HCT116 (cell line): ENCODE data around the gene PCDH20.

ENCODE experiments used
- EZH2 ChIP-seq: fragments of 200-600 bp; sonication (generic); IDR thresholded peaks from 2 replicates; pipeline ENCODE4 v1.6.1; 2017; ENCODE audit warnings: antibody characterized with exemption, mixed run types
- POLR2A ChIP-seq: IDR thresholded peaks from 2 replicates; pipeline ENCODE4 v1.7.0; 2011; ENCODE audit warnings: borderline replicate concordance; ENCODE audit not compliant: insufficient read depth, insufficient read length; ENCODE audit errors: extremely low read depth
- POLR2AphosphoS5 ChIP-seq: IDR thresholded peaks from 2 replicates; pipeline ENCODE4 v1.6.1; 2011; ENCODE audit warnings: mild to moderate bottlenecking, low read depth, low read length, moderate library complexity
- TCF7L2 ChIP-seq: IDR thresholded peaks from 2 replicates; pipeline ENCODE4 v1.7.0; 2011; ENCODE audit warnings: borderline replicate concordance, inconsistent platforms; ENCODE audit not compliant: insufficient read depth, insufficient read length; ENCODE audit errors: extremely low read depth
- ZNF274 ChIP-seq: fragments of 200-500 bp; sonication (Bioruptor generic); IDR thresholded peaks from 2 replicates; pipeline ENCODE4 v1.6.1; 2014; ENCODE audit warnings: mild to moderate bottlenecking, low read depth, low read length, inconsistent platforms
- TF ChIP-seq, protein P1 (sequence below): IDR thresholded peaks from 2 replicates; pipeline ENCODE4 v1.6.1; 2011; ENCODE audit warnings: mild to moderate bottlenecking, low read length, moderate library complexity; ENCODE audit not compliant: insufficient replicate concordance; ENCODE audit errors: extremely low read depth
- TF ChIP-seq, protein P2 (sequence below), 3 experiments: fragments of 200-600 bp in 1 of 3; sonication (generic) in 1 of 3; IDR thresholded peaks in 2 of 3; conservative IDR thresholded peaks in 1 of 3; 2 replicates each; pipeline ENCODE4 v1.5.1; 2012 to 2017; ENCODE audit warnings: low read depth in 2 of 3, low read length in 2 of 3, antibody characterized with exemption in 1 of 3, borderline replicate concordance in 1 of 3, control low read depth in 1 of 3, mild to moderate bottlenecking in 1 of 3, mixed read lengths in 1 of 3, mixed run types in 1 of 3, moderate library complexity in 1 of 3; ENCODE audit not compliant: insufficient read depth in 1 of 3

DNA sequence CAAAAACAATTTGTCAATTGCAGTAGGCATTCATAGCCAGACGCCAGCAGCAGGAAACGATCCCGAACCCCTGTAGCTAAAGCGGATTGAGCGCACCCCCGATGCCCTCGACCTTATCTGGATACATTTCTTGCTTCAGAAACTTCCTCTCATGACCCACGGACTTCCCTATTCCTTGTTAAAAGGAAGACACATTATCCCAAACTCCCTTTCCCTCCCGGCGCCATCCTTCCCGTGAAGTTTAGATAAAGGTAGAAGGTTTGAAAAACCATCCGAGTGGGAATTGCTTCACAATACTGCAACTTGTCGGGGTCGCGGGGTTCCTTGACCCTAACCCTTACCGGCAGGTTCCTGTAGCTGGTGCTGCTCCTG is 977 bp downstream of the PCDH20 start:
- TF ChIP-seq POLR2A (no peak), EZH2 (no peak), ZNF274 (no peak), POLR2AphosphoS5 (no peak), TCF7L2 (no peak)
- TF ChIP-seq, protein P1, sequence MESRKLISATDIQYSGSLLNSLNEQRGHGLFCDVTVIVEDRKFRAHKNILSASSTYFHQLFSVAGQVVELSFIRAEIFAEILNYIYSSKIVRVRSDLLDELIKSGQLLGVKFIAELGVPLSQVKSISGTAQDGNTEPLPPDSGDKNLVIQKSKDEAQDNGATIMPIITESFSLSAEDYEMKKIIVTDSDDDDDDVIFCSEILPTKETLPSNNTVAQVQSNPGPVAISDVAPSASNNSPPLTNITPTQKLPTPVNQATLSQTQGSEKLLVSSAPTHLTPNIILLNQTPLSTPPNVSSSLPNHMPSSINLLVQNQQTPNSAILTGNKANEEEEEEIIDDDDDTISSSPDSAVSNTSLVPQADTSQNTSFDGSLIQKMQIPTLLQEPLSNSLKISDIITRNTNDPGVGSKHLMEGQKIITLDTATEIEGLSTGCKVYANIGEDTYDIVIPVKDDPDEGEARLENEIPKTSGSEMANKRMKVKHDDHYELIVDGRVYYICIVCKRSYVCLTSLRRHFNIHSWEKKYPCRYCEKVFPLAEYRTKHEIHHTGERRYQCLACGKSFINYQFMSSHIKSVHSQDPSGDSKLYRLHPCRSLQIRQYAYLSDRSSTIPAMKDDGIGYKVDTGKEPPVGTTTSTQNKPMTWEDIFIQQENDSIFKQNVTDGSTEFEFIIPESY, result no peak
- TF ChIP-seq, protein P2, sequence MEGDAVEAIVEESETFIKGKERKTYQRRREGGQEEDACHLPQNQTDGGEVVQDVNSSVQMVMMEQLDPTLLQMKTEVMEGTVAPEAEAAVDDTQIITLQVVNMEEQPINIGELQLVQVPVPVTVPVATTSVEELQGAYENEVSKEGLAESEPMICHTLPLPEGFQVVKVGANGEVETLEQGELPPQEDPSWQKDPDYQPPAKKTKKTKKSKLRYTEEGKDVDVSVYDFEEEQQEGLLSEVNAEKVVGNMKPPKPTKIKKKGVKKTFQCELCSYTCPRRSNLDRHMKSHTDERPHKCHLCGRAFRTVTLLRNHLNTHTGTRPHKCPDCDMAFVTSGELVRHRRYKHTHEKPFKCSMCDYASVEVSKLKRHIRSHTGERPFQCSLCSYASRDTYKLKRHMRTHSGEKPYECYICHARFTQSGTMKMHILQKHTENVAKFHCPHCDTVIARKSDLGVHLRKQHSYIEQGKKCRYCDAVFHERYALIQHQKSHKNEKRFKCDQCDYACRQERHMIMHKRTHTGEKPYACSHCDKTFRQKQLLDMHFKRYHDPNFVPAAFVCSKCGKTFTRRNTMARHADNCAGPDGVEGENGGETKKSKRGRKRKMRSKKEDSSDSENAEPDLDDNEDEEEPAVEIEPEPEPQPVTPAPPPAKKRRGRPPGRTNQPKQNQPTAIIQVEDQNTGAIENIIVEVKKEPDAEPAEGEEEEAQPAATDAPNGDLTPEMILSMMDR (IDR thresholded peaks at IDR 0.05 in 2 of 3, conservative IDR thresholded peaks at IDR 0.05 in 1 of 3; ENCODE audit: borderline replicate concordance in 1 of 3, insufficient read depth in 1 of 3, low read depth in 2 of 3, low read length in 2 of 3), result no peak
